Measurements from ENCODE around the gene HYAL3. TPM values are rescaled to one million over a fixed set of nuclear protein-coding genes. Genes with fewer than 3 reads are reported as not detected.

The HYAL3 gene
- total and polyA plus RNA-seq, 10 of the 15 experiments (the other 5 are each of a cell fraction or from before 2014, with no cell fraction given), result 0.37 to 4.2 (median 2.8) TPM

- TF ChIP-seq EP300 (IDR thresholded peaks at IDR 0.05; ENCODE audit: borderline replicate concordance in 1 of 2, control insufficient read depth in 1 of 2, low read depth in 2 of 2, low read length in 2 of 2) (0 out of 4 replicates have a peak, but pooled peaks of 1 of the 2 experiments have one; percentile 22), CUX1 (IDR thresholded peaks at IDR 0.05; ENCODE audit: insufficient replicate concordance, low read depth, low read length) (no peak), SREBF2 (IDR thresholded peaks at IDR 0.05; ENCODE audit: low read length) (no peak), MLLT1 (IDR thresholded peaks at IDR 0.05) (peak; percentile 99), MTA2 (IDR thresholded peaks at IDR 0.05; ENCODE audit: low read depth) (peak; percentile 50; the same call in 1 of the 2 replicates), CBX5 (IDR thresholded peaks at IDR 0.05; ENCODE audit: low read depth) (no peak), NFYB (IDR thresholded peaks at IDR 0.05; ENCODE audit: insufficient read depth, low read depth, low read length) (0 out of 2 replicates have a peak, but pooled peaks have one; percentile 39), HDAC2 (IDR thresholded peaks at IDR 0.05) (no peak), JUNB (IDR thresholded peaks at IDR 0.05) (no peak), ATF3 (IDR thresholded peaks at IDR 0.05; ENCODE audit: borderline replicate concordance, extremely low read depth, low read depth, low read length) (no peak), EZH2 (IDR thresholded peaks at IDR 0.05; ENCODE audit: borderline replicate concordance, control insufficient read depth, low read depth, low read length) (no peak), RELB (IDR thresholded peaks at IDR 0.05; ENCODE audit: low read depth) (peak; percentile 40; the same call in 1 of the 2 replicates)
Observed at GRCh38 chr3:50340448-50341329, 41.5 kb upstream of the HYAL3 start, which contains the start of gene RASSF1 (continued).

All from GM12878 (cell line).